ENCODE data around the gene ORC3. TPM values are rescaled to one million over a fixed set of nuclear protein-coding genes. Genes with fewer than 3 reads are reported as not detected.

The ORC3 gene
- total RNA-seq (2014; rRNA removed; shearing (Covaris generic)), result 39.1 and 44.2 TPM in 2 replicates

GRCh38 chr6:87589693-87590416 lies at the start of gene ORC3, which contains the start of gene RARS2:
Gene ORC3 (plus strand): TSS chr6:87590135. CDS start chr6:87590169, 34 bp downstream.
Gene RARS2 (minus strand): TSS chr6:87589987. CDS start chr6:87589957, 30 bp downstream.
- DNase-seq (ENCODE audit: low read depth), result peak; percentile 96

GRCh38 chr6:87540539-87540938 lies 49.4 kb upstream of the ORC3 start:
- DNase-seq (ENCODE audit: low read depth), result no peak

- DNase-seq (ENCODE audit: low read depth), result no peak
Observed at GRCh38 chr6:87541041-87541440, 48.9 kb upstream of the ORC3 start.

GRCh38 chr6:87541744-87542143 lies 48.2 kb upstream of the ORC3 start:
- no peak for DNase-seq (ENCODE audit: low read depth)

GRCh38 chr6:87543696-87544473 lies 46.0 kb upstream of the ORC3 start:
- DNase-seq (ENCODE audit: low read depth), result no peak

- DNase-seq (ENCODE audit: low read depth), result no peak
Observed at GRCh38 chr6:87544474-87544735, 45.5 kb upstream of the ORC3 start.

- no peak for DNase-seq (ENCODE audit: low read depth)
Observed at GRCh38 chr6:87551799-87552198, 38.1 kb upstream of the ORC3 start.

GRCh38 chr6:87553159-87553765 lies 36.7 kb upstream of the ORC3 start:
- DNase-seq (ENCODE audit: low read depth), result no peak

- no peak for DNase-seq (ENCODE audit: low read depth)
Observed at GRCh38 chr6:87555506-87555905, 34.4 kb upstream of the ORC3 start.

GRCh38 chr6:87558446-87558845 lies 31.5 kb upstream of the ORC3 start:
- DNase-seq (ENCODE audit: low read depth), result no peak

GRCh38 chr6:87561017-87561416 lies 28.9 kb upstream of the ORC3 start:
- DNase-seq (ENCODE audit: low read depth), result no peak

- no peak for DNase-seq (ENCODE audit: low read depth)
Observed at GRCh38 chr6:87572021-87572420, 17.9 kb upstream of the ORC3 start.

- no peak for DNase-seq (ENCODE audit: low read depth)
Observed at GRCh38 chr6:87572883-87573282, 17.1 kb upstream of the ORC3 start.

GRCh38 chr6:87573307-87574024 lies 16.5 kb upstream of the ORC3 start:
- DNase-seq (ENCODE audit: low read depth), result no peak

GRCh38 chr6:87574237-87574804 lies 15.6 kb upstream of the ORC3 start:
- DNase-seq (ENCODE audit: low read depth), result no peak

GRCh38 chr6:87575423-87575822 lies 14.5 kb upstream of the ORC3 start:
- no peak for DNase-seq (ENCODE audit: low read depth)

- DNase-seq (ENCODE audit: low read depth), result no peak
Observed at GRCh38 chr6:87583822-87584221, 6.1 kb upstream of the ORC3 start.

- no peak for DNase-seq (ENCODE audit: low read depth)
Observed at GRCh38 chr6:87586371-87587077, 3.4 kb upstream of the ORC3 start.

- DNase-seq (ENCODE audit: low read depth), result no peak
Observed at GRCh38 chr6:87588756-87589407, 1.1 kb upstream of the ORC3 start.

- no peak for DNase-seq (ENCODE audit: low read depth)
Observed at GRCh38 chr6:87590417-87590880, 514 bp downstream of the ORC3 start.

GRCh38 chr6:87590990-87591389 lies 1.1 kb downstream of the ORC3 start:
- no peak for DNase-seq (ENCODE audit: low read depth)

Measured in Daoy (cell line).